SK-N-SH treated with all-trans-retinoic acid at 6 μM for 48 hours (cell line): ENCODE measurements around the gene TMEM37.

Experiments used
- ATAC-seq: fragments of 200-7000 bp; cut with Tn5 transposase; 3 replicates; pipeline ENCODE4 v1.9.1; 2020; ENCODE audit warnings: mild to moderate bottlenecking, moderate library complexity
- ARNTL ChIP-seq: fragments of 450-650 bp; formaldehyde crosslinking; IDR thresholded peaks from 2 replicates; pipeline ENCODE4 v1.5.0; 2020; ENCODE audit warnings: low read depth, mild to moderate bottlenecking, moderate library complexity, borderline replicate concordance
- BACH2 ChIP-seq: fragments of 250-450 bp; sonication (Bioruptor Pico); IDR thresholded peaks from 2 replicates; pipeline ENCODE4 v1.9.0; 2021; ENCODE audit warnings: mild to moderate bottlenecking, borderline replicate concordance
- CSDC2 ChIP-seq: fragments of 250-450 bp; sonication (Bioruptor Pico); IDR thresholded peaks from 2 replicates; pipeline ENCODE4 v1.5.0; 2020; ENCODE audit warnings: mild to moderate bottlenecking, moderate library complexity
- ESRRG ChIP-seq: fragments of 250-450 bp; sonication (Bioruptor Pico); IDR thresholded peaks from 2 replicates; pipeline ENCODE4 v1.6.1; 2021; ENCODE audit warnings: mild to moderate bottlenecking
- GLIS3 ChIP-seq: fragments of 250-450 bp; sonication (Bioruptor Pico); IDR thresholded peaks from 2 replicates; pipeline ENCODE4 v1.5.0; 2020; ENCODE audit warnings: mild to moderate bottlenecking, moderate library complexity
- ISL1 ChIP-seq: fragments of 250-450 bp; sonication (Bioruptor Pico); IDR thresholded peaks from 2 replicates; pipeline ENCODE4 v2.1.2; 2022; ENCODE audit warnings: mild to moderate bottlenecking, moderate library complexity
- OSR1 ChIP-seq: fragments of 250-450 bp; sonication (Bioruptor Pico); IDR thresholded peaks from 2 replicates; pipeline ENCODE4 v1.8.0; 2022; ENCODE audit warnings: moderate library complexity, mild to moderate bottlenecking, inconsistent platforms
- PPARA ChIP-seq: fragments of 250-450 bp; sonication (Bioruptor Pico); IDR thresholded peaks from 2 replicates; pipeline ENCODE4 v1.5.0; 2020; ENCODE audit warnings: mild to moderate bottlenecking, borderline replicate concordance
- SNAI2 ChIP-seq: fragments of 250-450 bp; sonication (Bioruptor Pico); IDR thresholded peaks from 2 replicates; pipeline ENCODE4 v1.5.0; 2020; ENCODE audit warnings: mild to moderate bottlenecking, moderate library complexity
- TCF4 ChIP-seq: fragments of 250-450 bp; sonication (Bioruptor Pico); IDR thresholded peaks from 2 replicates; pipeline ENCODE4 v1.8.0; 2021; ENCODE audit warnings: mild to moderate bottlenecking, moderate library complexity, borderline replicate concordance
- TOX ChIP-seq: fragments of 250-450 bp; sonication (Bioruptor Pico); IDR thresholded peaks from 2 replicates; pipeline ENCODE4 v1.8.0; 2021; ENCODE audit warnings: mild to moderate bottlenecking, moderate library complexity, borderline replicate concordance
- ZC3H10 ChIP-seq: fragments of 250-450 bp; sonication (Bioruptor Pico); IDR thresholded peaks from 2 replicates; pipeline ENCODE4 v1.5.1; 2021; ENCODE audit warnings: mild to moderate bottlenecking, moderate library complexity
- ZFP3 ChIP-seq: fragments of 250-450 bp; sonication (Bioruptor Pico); IDR thresholded peaks from 2 replicates; pipeline ENCODE4 v1.5.0; 2020; ENCODE audit warnings: mild to moderate bottlenecking, moderate library complexity
- ZFP30 ChIP-seq: fragments of 450-650 bp; formaldehyde crosslinking; IDR thresholded peaks from 2 replicates; pipeline ENCODE4 v1.5.0; 2022; ENCODE audit warnings: mild to moderate bottlenecking, moderate library complexity
- ZNF565 ChIP-seq: fragments of 450-650 bp; formaldehyde crosslinking; conservative IDR thresholded peaks from 2 replicates; pipeline ENCODE4 v1.5.0; 2020; ENCODE audit warnings: low read depth, mild to moderate bottlenecking, moderate library complexity
- ZNF70 ChIP-seq: fragments of 450-650 bp; formaldehyde crosslinking; IDR thresholded peaks from 2 replicates; pipeline ENCODE4 v1.5.0; 2020; ENCODE audit warnings: mild to moderate bottlenecking, moderate library complexity
- ZNF8 ChIP-seq: fragments of 450-650 bp; formaldehyde crosslinking; IDR thresholded peaks from 2 replicates; pipeline ENCODE4 v1.5.0; 2020; ENCODE audit warnings: mild to moderate bottlenecking, moderate library complexity
- TF ChIP-seq, protein P1 (sequence below): fragments of 250-450 bp; sonication (Bioruptor Pico); IDR thresholded peaks from 2 replicates; pipeline ENCODE4 v1.5.1; 2021; ENCODE audit warnings: mild to moderate bottlenecking, moderate library complexity
- TF ChIP-seq, protein P2 (sequence below): fragments of 250-450 bp; sonication (Bioruptor Pico); IDR thresholded peaks from 2 replicates; pipeline ENCODE4 v1.8.0; 2021; ENCODE audit warnings: low read depth, mild to moderate bottlenecking, moderate library complexity, borderline replicate concordance
- TF ChIP-seq, protein P3 (sequence below): fragments of 250-450 bp; sonication (Bioruptor Pico); IDR thresholded peaks from 2 replicates; pipeline ENCODE4 v1.8.0; 2020; ENCODE audit warnings: mild to moderate bottlenecking, moderate library complexity, borderline replicate concordance
- TF ChIP-seq, protein P4 (sequence below): fragments of 250-450 bp; sonication (Bioruptor Pico); IDR thresholded peaks from 2 replicates; pipeline ENCODE4 v1.5.0; 2020; ENCODE audit warnings: mild to moderate bottlenecking, moderate library complexity
- TF ChIP-seq, protein P5 (sequence below): fragments of 250-450 bp; sonication (Bioruptor Pico); IDR thresholded peaks from 2 replicates; pipeline ENCODE4 v1.5.1; 2020; ENCODE audit warnings: low read depth, mild to moderate bottlenecking, moderate library complexity

TMEM37 gene

DNA sequence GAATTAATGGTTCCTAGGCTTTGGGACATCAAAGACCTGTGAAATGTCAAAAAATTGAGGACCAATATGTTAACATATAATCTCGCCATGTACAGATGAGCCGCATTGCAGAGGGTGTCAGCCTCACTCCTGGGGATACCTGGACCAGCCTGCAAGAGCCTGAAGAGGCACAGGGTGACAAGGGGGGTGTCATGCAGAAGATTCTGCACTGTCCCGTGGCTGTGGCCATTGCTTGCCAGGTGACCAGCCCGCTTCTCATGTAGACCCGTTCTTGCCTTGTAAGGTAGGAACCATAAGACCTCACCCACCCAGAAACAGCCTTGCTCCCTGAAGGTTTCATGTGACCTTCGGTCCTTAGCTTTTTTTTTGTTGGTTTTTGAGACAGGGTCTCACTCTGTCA, 37.5 kb downstream of the TMEM37 start:
- TF ChIP-seq, protein P1, sequence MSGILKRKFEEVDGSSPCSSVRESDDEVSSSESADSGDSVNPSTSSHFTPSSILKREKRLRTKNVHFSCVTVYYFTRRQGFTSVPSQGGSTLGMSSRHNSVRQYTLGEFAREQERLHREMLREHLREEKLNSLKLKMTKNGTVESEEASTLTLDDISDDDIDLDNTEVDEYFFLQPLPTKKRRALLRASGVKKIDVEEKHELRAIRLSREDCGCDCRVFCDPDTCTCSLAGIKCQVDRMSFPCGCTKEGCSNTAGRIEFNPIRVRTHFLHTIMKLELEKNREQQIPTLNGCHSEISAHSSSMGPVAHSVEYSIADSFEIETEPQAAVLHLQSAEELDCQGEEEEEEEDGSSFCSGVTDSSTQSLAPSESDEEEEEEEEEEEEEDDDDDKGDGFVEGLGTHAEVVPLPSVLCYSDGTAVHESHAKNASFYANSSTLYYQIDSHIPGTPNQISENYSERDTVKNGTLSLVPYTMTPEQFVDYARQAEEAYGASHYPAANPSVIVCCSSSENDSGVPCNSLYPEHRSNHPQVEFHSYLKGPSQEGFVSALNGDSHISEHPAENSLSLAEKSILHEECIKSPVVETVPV (CRISPR knock-in tag): no peak
- no peak for TF ChIP-seq ESRRG
- TF ChIP-seq OSR1 (CRISPR knock-in tag): no peak
- TF ChIP-seq TOX: no peak
- TF ChIP-seq CSDC2 (CRISPR knock-in tag): no peak
- no peak for TF ChIP-seq GLIS3 (CRISPR knock-in tag)
- TF ChIP-seq ARNTL (CRISPR knock-in tag): no peak
- TF ChIP-seq ZNF8 (CRISPR knock-in tag): no peak
- TF ChIP-seq, protein P2, sequence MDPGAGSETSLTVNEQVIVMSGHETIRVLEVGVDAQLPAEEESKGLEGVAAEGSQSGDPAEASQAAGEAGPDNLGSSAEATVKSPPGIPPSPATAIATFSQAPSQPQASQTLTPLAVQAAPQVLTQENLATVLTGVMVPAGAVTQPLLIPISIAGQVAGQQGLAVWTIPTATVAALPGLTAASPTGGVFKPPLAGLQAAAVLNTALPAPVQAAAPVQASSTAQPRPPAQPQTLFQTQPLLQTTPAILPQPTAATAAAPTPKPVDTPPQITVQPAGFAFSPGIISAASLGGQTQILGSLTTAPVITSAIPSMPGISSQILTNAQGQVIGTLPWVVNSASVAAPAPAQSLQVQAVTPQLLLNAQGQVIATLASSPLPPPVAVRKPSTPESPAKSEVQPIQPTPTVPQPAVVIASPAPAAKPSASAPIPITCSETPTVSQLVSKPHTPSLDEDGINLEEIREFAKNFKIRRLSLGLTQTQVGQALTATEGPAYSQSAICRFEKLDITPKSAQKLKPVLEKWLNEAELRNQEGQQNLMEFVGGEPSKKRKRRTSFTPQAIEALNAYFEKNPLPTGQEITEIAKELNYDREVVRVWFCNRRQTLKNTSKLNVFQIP: no peak
- TF ChIP-seq, protein P3, sequence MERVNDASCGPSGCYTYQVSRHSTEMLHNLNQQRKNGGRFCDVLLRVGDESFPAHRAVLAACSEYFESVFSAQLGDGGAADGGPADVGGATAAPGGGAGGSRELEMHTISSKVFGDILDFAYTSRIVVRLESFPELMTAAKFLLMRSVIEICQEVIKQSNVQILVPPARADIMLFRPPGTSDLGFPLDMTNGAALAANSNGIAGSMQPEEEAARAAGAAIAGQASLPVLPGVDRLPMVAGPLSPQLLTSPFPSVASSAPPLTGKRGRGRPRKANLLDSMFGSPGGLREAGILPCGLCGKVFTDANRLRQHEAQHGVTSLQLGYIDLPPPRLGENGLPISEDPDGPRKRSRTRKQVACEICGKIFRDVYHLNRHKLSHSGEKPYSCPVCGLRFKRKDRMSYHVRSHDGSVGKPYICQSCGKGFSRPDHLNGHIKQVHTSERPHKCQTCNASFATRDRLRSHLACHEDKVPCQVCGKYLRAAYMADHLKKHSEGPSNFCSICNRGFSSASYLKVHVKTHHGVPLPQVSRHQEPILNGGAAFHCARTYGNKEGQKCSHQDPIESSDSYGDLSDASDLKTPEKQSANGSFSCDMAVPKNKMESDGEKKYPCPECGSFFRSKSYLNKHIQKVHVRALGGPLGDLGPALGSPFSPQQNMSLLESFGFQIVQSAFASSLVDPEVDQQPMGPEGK: no peak
- no peak for TF ChIP-seq PPARA
- no peak for TF ChIP-seq ZNF70 (CRISPR knock-in tag)
- TF ChIP-seq, protein P4, sequence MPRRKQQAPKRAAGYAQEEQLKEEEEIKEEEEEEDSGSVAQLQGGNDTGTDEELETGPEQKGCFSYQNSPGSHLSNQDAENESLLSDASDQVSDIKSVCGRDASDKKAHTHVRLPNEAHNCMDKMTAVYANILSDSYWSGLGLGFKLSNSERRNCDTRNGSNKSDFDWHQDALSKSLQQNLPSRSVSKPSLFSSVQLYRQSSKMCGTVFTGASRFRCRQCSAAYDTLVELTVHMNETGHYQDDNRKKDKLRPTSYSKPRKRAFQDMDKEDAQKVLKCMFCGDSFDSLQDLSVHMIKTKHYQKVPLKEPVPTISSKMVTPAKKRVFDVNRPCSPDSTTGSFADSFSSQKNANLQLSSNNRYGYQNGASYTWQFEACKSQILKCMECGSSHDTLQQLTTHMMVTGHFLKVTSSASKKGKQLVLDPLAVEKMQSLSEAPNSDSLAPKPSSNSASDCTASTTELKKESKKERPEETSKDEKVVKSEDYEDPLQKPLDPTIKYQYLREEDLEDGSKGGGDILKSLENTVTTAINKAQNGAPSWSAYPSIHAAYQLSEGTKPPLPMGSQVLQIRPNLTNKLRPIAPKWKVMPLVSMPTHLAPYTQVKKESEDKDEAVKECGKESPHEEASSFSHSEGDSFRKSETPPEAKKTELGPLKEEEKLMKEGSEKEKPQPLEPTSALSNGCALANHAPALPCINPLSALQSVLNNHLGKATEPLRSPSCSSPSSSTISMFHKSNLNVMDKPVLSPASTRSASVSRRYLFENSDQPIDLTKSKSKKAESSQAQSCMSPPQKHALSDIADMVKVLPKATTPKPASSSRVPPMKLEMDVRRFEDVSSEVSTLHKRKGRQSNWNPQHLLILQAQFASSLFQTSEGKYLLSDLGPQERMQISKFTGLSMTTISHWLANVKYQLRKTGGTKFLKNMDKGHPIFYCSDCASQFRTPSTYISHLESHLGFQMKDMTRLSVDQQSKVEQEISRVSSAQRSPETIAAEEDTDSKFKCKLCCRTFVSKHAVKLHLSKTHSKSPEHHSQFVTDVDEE (CRISPR knock-in tag): no peak
- TF ChIP-seq BACH2 (CRISPR knock-in tag): no peak
- TF ChIP-seq ZC3H10 (CRISPR knock-in tag): no peak
- TF ChIP-seq, protein P5, sequence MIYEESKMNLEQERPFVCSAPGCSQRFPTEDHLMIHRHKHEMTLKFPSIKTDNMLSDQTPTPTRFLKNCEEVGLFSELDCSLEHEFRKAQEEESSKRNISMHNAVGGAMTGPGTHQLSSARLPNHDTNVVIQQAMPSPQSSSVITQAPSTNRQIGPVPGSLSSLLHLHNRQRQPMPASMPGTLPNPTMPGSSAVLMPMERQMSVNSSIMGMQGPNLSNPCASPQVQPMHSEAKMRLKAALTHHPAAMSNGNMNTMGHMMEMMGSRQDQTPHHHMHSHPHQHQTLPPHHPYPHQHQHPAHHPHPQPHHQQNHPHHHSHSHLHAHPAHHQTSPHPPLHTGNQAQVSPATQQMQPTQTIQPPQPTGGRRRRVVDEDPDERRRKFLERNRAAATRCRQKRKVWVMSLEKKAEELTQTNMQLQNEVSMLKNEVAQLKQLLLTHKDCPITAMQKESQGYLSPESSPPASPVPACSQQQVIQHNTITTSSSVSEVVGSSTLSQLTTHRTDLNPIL (CRISPR knock-in tag): no peak
- TF ChIP-seq SNAI2: no peak
- TF ChIP-seq ZFP30 (CRISPR knock-in tag): no peak
- TF ChIP-seq ISL1 (CRISPR knock-in tag): no peak
- ATAC-seq: no peak

DNA sequence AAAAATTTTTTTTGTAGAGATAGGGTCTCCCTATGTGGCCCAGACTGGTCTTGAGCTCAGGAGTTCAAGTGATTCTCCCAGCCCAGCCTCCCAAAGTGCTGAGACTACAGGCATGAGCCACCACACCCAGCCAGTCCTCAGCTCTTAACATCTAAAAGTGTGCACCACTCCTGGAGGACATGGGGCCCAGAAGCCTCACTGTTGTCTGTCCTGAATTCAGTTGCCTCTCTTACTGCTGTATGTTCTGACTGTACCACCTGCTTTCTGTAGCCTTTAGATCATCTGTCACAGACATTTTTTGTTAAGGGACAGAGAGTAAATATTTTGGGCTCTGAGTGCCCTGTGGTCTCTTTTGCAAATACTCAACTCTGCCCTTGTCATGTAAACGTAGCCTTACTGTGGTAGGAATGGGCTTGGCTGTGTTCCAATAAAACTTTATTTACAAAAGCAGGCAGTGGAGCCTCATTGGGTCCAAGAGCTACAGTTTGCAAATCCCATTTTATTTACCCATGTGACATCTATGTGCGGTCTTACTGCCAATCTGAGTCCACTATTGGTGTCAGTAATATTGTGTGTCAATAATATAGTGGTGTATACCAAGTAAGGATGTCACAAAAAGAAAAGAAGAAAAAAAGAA, 38.1 kb downstream of the TMEM37 start:
- no peak for ATAC-seq
- no peak for TF ChIP-seq ZFP30 (CRISPR knock-in tag)
- TF ChIP-seq, protein P4 (CRISPR knock-in tag): no peak
- TF ChIP-seq, protein P1 (CRISPR knock-in tag): no peak
- no peak for TF ChIP-seq TCF4 (CRISPR knock-in tag)
- TF ChIP-seq TOX: no peak
- TF ChIP-seq, protein P2: no peak
- TF ChIP-seq ZNF565 (CRISPR knock-in tag): no peak
- TF ChIP-seq CSDC2 (CRISPR knock-in tag): no peak
- no peak for TF ChIP-seq ESRRG
- TF ChIP-seq OSR1 (CRISPR knock-in tag): no peak
- no peak for TF ChIP-seq ZNF70 (CRISPR knock-in tag)
- no peak for TF ChIP-seq ZNF8 (CRISPR knock-in tag)
- no peak for TF ChIP-seq ZFP3 (CRISPR knock-in tag)
- TF ChIP-seq, all 23 proteins: peak for 0
